Measurements from ENCODE around the gene ANKRD65. TPM values are rescaled to one million over a fixed set of nuclear protein-coding genes. Genes with fewer than 3 reads are reported as not detected.

ANKRD65 gene
- total RNA-seq, 1 donor from 2014 or later = 21.5 TPM

DNA sequence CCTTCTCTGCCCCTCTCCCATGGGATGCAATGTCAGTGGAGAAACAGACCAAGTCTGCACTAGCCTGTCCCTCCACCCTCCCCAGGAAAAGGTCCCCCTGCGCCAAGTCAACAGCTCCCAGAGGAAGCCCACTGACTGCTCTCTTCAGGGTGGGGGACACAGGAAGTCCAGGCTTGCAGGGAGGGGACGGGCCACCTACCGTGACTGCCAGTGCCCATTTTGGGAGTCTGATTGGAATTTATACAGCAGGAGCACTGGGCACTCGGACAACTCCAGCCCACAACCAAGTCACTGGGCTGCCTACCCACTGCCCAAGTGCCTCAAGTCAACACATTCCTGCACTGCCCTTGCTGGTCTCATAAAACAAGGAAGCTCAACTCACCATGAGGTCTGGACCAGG, 28.1 kb downstream of the ANKRD65 start:
- no peak overlapping the region for H3K4me3 ChIP-seq
- H3K27me3 ChIP-seq = no peaks in the 10 kb centered on the region
- no peak for DNase-seq
- ATAC-seq = no peak
- H3K9me3 ChIP-seq = no peaks in the 10 kb centered on the region
- H3K36me3 ChIP-seq = peaks cover 95% of the 10 kb centered on the region
- peaks cover 8% of the 10 kb centered on the region for H3K4me1 ChIP-seq
- H3K27ac ChIP-seq = no peak overlapping the region
- intact Hi-C loops (cut with DNase I) = no loop called here
- TF ChIP-seq, protein P1, sequence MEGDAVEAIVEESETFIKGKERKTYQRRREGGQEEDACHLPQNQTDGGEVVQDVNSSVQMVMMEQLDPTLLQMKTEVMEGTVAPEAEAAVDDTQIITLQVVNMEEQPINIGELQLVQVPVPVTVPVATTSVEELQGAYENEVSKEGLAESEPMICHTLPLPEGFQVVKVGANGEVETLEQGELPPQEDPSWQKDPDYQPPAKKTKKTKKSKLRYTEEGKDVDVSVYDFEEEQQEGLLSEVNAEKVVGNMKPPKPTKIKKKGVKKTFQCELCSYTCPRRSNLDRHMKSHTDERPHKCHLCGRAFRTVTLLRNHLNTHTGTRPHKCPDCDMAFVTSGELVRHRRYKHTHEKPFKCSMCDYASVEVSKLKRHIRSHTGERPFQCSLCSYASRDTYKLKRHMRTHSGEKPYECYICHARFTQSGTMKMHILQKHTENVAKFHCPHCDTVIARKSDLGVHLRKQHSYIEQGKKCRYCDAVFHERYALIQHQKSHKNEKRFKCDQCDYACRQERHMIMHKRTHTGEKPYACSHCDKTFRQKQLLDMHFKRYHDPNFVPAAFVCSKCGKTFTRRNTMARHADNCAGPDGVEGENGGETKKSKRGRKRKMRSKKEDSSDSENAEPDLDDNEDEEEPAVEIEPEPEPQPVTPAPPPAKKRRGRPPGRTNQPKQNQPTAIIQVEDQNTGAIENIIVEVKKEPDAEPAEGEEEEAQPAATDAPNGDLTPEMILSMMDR (IDR thresholded peaks at IDR 0.05) = no peak

GRCh38 chr1:1391225-1391624, 29.9 kb downstream of the ANKRD65 start:
- Histone ChIP-seq H3K4me3 (no peak overlapping the region), H3K27ac (peak overlapping the region; percentile 36), H3K36me3 (peaks cover 99% of the 10 kb centered on the region), H3K9me3 (no peaks in the 10 kb centered on the region), H3K27me3 (no peaks in the 10 kb centered on the region), H3K4me1 (no peaks in the 10 kb centered on the region)
- no peak for DNase-seq
- no peak for ATAC-seq
- TF ChIP-seq, protein P1 (IDR thresholded peaks at IDR 0.05) = no peak
- intact Hi-C loops (cut with DNase I) = no loop called here

DNA sequence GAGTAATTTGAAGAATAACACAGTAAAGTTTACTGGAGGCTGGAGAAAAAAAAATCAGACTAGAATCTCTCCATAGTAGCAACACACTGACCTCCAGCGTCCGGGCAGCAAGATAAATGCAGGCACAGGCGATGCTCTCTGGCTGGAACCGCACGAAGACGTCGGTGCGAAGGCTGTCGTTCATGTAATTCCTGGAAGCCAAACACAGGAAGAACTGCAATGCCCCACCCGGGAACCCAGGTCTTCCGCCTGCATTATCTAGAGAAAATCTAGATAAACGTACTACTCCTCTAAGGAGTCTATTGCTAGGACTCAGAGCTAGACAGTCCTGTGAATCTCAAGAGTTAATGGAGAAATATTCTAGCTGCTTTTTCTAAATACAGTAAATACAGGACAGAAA, 30.4 kb downstream of the ANKRD65 start:
- H3K27ac ChIP-seq = no peak overlapping the region
- DNase-seq = no peak

DNA sequence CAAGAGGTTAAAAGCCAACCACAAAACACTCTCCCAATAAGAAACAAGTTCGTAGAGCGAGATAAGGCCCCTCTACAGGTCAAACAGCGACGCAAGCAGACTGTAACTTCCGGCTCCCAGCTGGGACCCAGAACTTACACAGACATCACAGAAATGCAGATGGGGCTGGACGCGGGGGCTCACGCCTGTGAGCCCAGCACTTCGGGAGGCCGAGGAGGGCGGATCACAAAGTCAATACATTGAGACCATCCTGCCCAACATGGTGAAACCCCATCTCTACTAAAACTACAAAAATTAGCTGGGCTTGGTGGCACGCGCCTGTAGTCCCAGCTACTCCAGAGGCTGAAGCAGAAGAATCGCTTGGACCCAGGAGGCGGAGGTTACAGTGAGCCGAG, 33.0 kb downstream of the ANKRD65 start:
- intact Hi-C loops (cut with DNase I) = no loop called here
- H3K36me3 ChIP-seq = peaks cover 78% of the 10 kb centered on the region
- ATAC-seq = no peak

More for the DNA sequence above, 30.4 kb downstream of the ANKRD65 start:
- Histone ChIP-seq H3K27me3 (no peaks in the 10 kb centered on the region), H3K36me3 (peaks cover 100% of the 10 kb centered on the region), H3K4me3 (no peak overlapping the region), H3K4me1 (no peaks in the 10 kb centered on the region), H3K9me3 (no peaks in the 10 kb centered on the region)
- TF ChIP-seq, protein P1 (IDR thresholded peaks at IDR 0.05) = no peak
- intact Hi-C loops (cut with DNase I) = no loop called here
- no peak for ATAC-seq

DNA sequence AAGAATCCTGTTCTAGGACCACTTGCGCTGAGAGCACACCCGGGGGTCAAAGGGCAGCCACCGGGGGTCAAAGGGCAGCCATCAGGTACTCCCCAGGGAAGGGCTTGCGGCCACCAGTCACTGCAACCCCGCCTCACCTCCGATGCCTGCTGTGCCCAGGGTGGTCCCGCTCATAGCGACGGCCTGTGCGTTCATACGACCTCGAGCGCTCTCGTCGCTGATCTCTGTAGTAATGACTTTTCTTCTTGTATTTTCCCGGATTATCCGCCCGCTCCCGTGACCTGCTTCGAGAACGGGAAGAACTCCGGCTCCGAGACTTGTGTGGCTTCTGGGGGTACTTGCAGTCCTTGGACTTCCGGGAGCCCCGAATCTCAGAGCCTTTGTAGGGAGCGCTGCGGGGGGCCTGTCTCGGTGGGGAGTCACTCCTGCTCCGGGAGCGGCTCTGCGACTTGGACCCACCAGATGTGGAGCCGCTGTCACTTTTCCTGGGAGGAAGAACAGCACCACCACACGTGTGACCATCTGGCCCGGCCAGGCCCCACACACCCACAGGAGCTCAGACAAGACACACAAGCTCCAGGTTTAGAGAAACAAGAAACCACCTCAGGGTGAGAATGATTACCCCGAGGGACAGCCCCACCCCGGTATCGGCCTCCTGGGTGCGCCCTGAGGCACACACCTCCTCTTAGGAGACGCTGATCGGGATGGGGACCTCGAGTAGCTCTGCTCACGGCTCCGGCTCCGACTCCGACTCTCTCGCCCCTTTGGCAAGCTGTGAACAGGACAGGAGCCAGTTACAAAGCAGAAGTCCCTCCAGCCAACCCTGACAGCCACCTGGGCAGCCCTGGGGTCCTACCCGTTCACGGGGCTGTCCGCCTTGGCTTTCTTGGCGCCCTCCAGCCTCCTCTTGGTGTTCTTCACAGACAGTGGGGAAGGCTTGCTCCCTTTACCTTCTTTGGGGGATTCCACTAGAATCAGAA, 33.7 kb downstream of the ANKRD65 start:
- Histone ChIP-seq H3K36me3 (peaks cover 71% of the 10 kb centered on the region), H3K27me3 (no peaks in the 10 kb centered on the region), H3K9me3 (no peaks in the 10 kb centered on the region), H3K27ac (no peak overlapping the region), H3K4me1 (no peaks in the 10 kb centered on the region), H3K4me3 (no peak overlapping the region)
- intact Hi-C loops (cut with DNase I) = no loop called here
- no peak for DNase-seq
- TF ChIP-seq, protein P1 (IDR thresholded peaks at IDR 0.05) = no peak
- no peak for ATAC-seq

More for the DNA sequence above, 33.0 kb downstream of the ANKRD65 start:
- no peak overlapping the region for H3K4me3 ChIP-seq
- H3K27me3 ChIP-seq = no peaks in the 10 kb centered on the region
- no peak for DNase-seq
- H3K4me1 ChIP-seq = no peaks in the 10 kb centered on the region
- H3K9me3 ChIP-seq = no peaks in the 10 kb centered on the region
- TF ChIP-seq, protein P1 (IDR thresholded peaks at IDR 0.05) = no peak
- no peak overlapping the region for H3K27ac ChIP-seq

All from upper lobe of right lung (tissue), 1 donor.